HG03139 (cell line): ENCODE data around the gene GALNT12.
A peak's percentile ranks its signal among the peaks of the same experiment; 100 is the strongest.

Experiments
- ATAC-seq: cut with Tn5 transposase; IDR thresholded peaks from one replicate; pipeline ENCODE4 v1.9.1; 2021; ENCODE audit not compliant: unreplicated experiment

GALNT12 gene

GRCh38 chr9:98781588-98782383, 25.7 kb upstream of the GALNT12 start:
- ATAC-seq = no peak

DNA sequence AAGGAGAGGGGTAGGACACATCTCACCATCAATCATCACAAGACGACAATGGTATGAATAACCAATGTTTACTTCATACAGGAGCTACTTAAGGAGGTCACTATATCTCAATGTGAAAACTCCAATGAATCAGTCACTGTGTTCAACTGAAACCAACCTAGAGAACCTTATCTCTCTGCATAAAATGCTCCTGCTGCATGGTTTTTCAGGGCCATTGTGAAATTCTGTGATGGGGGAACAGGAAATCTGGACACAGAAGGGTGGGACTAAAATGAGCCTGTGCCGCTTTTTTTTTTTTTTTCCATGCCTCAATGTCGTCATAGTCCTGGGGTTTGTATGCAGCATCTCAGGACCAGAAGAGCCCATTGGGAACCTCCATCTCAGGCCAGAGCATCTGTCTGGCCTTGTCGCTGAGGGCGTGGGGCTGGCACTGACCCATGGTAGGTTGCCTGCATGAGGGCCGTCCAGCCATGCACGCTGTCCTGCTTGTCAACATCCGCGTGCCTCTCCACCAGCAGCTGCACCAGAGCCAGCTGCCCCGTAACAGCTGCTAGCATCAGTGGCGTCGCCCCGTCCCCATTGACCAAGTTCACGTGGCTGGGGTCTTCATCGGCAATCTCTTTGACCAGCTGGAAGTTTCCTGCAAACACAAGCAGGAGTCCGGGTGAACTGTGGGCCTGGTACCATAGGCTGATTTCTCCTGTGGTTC, 23.8 kb upstream of the GALNT12 start:
- no peak for ATAC-seq

DNA sequence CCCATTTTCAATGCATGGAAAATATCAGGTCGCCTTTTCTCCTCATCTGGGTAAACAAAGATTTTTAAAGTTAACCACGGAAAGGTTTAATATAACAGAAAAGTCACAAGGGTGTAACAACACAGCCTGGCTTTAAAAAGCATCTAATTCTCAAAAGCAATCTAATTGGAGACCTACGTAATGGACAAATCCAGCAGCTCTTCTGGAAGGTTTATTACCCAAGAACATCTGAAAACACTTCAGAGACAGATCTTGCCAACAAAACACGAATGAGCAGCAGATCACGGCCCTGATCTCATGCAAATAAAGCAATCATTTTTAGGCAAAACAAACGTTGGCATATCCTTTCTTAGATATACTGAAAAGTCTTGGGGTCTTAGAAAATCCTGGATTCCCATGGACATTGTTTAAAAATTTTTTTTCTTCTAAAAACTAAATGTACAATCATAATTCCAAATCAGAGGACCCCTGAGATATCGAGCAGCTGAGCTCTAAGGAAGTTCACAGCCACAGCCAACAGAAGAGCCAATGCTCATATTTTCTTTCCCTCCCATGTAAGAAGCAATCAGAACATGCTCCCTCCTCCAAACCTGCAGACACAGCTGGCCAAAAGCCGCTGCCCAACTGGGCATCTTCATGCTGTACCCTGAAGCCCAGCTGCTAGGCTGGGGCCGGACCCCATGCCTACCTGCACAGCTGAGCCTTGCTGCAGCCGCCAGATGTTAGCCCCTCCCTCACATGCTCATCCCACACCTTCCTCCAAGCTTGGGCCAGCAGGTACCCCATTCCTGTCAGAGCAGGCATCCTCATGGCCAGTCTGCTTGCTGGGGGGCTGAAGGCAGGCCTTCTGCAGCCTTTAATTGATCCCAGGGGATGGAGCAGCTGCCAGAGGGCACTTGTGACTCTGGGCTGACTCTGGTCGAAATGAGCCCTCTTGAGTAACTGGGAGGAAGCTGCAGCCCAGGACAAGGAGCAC, 22.4 kb upstream of the GALNT12 start:
- no peak for ATAC-seq

- no peak for ATAC-seq
Measured at GRCh38 chr9:98786750-98787510, 20.5 kb upstream of the GALNT12 start.

- no peak for ATAC-seq
Measured at GRCh38 chr9:98787766-98788335, 19.6 kb upstream of the GALNT12 start.

DNA sequence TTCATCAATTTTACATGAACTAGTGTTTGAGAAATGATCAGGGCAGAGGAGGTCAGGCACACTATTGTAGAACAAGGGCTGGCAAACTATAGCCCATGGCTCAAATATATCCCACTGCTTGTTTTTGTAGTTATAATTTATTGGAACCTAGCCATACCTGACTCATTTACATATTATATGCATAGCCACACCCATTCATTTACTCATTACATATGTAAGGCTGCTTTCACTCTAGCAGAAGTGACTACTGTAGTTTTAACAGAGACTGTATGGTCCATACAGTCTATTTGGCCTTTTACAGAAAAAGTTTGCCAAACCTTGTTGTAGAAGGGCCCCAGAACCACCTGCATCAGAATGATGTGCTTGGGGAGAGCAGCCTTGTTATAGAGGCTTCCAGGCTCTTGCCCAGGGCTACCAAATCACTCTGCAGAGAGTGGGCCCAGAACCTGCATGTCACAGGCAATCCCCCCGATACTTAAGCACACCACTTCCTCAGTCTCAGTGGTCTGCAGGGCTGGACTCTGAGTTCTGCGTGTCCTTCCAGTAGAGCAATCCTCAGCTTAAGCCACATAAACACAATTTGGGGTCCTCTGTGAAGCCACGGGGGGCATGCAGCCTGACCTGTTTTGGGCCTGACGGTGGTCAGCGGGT, 17.9 kb upstream of the GALNT12 start:
- ATAC-seq = no peak

DNA sequence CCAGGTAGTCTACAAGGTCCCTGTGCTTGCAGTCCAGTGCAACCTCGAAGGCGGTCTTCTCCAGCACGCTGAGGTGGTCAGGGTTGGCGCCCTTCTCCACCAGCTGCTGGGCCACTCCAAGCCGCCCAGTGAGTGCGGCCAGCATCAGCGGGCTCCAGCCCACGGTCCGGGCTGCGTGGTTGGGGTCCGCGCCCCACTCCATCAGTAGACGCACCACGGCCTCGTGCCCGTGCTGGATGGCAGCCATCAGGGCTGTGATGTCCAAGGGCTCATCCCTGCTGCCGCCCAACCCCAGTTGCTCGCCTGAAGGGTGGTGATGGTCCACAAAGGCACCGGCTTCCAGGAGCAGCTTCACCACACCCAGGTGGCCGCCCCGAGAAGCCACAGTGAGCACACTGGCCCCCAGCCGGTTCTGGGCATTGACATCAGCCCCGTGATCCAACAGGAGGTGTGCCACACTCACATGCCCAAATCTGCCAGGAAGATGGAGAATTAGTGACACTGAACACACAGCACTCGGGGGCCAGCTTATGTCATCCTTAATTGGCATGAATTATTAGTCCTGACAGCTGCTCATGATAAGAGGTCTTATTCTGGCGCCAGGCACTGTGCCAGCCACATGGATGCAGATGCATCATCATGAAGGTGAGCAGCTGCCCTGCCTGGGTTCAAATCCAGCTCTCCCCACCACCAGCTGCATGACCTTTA, 17.2 kb upstream of the GALNT12 start:
- ATAC-seq = no peak

GRCh38 chr9:98790842-98791607, 16.4 kb upstream of the GALNT12 start:
- ATAC-seq = peak; percentile 44

- ATAC-seq = no peak
Measured at GRCh38 chr9:98791608-98792490, 15.6 kb upstream of the GALNT12 start.

- no peak for ATAC-seq
Measured at GRCh38 chr9:98793031-98793430, 14.4 kb upstream of the GALNT12 start.

GRCh38 chr9:98794802-98795201, 12.7 kb upstream of the GALNT12 start:
- no peak for ATAC-seq

DNA sequence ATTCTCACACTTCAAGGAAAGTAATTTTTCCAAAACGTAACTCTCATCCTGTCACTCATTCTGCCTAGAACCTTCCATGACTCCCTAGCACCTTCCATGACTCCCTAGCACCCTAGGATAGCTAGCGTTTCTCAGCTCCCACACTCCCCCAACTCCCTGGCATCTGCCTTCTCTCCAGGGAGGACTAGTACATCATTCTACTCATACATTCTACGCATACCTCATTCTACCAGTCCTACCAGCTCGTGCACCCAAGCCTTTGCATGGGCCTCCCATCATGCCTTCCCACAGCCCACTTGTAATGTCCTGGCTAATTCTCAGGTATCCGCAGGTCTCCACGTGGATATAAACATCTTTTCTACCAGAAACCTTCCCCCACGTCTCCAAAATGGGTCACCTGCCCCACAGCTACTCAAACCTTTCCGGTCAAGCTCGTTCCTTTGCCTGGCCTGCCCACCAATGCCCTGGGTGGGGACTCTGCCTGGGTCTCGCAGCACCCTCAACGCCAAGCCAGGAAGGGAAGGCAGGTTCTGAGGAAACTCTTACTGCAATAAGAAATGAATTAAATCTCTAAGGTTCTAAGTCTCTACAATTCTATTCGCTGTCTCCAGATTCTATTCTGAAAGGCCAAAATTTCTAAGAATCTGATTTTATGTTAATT, 12.0 kb upstream of the GALNT12 start:
- ATAC-seq = no peak

DNA sequence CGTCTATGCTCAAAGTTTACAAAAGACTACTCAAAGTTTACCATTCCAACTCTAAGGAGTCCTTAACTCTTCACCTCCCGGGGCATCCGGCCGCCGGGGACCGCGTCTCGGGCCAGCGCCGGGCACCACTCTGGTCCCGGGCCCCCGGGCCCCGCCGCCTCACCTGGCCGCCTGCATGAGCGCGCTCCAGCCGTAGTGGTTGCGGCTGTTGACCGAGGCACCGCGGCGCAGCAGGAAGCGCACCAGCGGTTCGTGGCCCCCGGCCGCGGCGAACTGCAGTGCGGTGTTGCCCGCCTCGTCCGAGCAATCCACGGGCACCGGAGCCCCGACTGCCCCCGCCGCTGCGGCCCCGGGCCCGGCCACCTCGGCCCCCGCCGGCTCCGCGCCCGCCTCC, 11.5 kb upstream of the GALNT12 start:
- ATAC-seq = peak; percentile 35

DNA sequence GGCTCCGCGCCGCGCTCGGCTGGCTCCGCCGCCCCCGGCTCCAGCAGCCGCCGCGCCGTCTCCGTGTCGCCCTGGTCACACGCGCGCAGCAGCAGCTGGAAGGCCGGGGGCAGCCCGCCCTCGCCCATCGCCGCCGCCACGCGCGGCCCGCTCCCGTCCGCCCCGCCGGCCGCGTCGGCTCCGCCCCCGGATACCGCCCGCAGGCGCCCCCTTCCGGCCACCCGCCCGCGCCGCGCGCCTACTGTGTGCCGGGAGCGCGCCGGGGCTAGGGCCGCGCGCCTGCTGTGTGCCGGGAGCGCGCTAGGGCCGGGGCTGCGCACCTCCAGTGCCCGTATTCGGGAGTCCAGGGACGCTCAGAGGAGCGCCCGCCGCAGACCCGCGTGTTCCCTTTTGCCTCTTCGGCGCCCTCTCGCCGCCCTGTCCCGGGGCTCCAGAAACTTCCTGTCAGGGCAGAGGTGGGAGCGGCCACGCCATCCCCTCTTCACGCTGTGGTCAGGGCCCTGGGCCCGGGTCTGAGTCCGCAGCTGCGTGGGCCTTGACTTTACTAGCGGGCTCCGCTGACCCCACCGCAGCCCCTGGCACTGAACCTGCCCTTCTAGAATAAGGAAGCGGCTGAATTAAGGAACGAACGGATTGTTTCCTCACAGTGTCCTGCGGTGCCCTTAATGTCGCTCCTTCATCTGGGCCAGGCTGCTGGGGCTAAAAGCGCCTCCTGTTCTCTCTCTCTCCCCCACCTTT, 10.9 kb upstream of the GALNT12 start, which contains the start of gene ANKS6:
Gene ANKS6 (minus strand): TSS at position 192 of the 738 bp plus-strand sequence. CDS start 64 bp downstream, at position 128.
- peak; percentile 87 for ATAC-seq

DNA sequence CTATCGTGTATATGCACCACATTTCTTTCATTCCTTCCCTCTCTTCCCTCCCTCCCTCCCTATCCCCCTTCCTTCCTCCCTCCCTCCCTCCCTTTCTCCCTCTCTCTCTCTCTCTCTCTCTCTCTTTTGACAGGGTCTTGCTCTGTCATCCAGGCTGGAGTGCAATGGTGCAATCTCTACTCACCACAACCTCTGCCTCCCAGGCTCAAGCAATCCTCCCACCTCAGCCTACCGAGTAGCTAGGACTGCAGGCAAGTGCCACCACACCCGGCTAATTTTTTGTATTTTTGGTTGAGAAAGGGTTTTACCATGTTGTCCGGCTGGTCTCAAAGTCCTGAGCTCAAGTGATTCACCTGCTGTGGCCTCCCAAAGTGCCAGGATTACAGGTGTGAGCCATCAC, 10.0 kb upstream of the GALNT12 start:
- no peak for ATAC-seq

- ATAC-seq = no peak
Measured at GRCh38 chr9:98798254-98798653, 9.2 kb upstream of the GALNT12 start.
